B cell (primary cell): ENCODE data around the gene CSF2RB. TPM values are rescaled to one million over a fixed set of nuclear protein-coding genes. Genes with fewer than 3 reads are reported as not detected.

Experiments
- ATAC-seq: fragments of 200-7000 bp; cut with Tn5 transposase; one replicate; pipeline ENCODE4 v1.10.0; 2021; ENCODE audit warnings: low read depth, mild to moderate bottlenecking, moderate number of reproducible peaks, moderate library complexity
- CTCF ChIA-PET: fragments of 350-600 bp; sonication (Branson Sonifier 250); formaldehyde crosslinking; loops from one replicate; lab custom pipeline; 2021; ENCODE audit warnings: antibody characterized with exemption, inconsistent platforms; lab: Charles Lee
- POLR2A ChIA-PET: fragments of 350-600 bp; sonication (Branson Sonifier 250); formaldehyde crosslinking; loops from one replicate; lab custom pipeline; 2021; ENCODE audit warnings: antibody characterized with exemption; lab: Charles Lee
- DNase-seq: peaks from one replicate; pipeline ENCODE4 v3.0.0; 2013
- H2AFZ ChIP-seq: 2 replicates; pipeline ENCODE4 v1.6.1; 2012; ENCODE audit warnings: mild to moderate bottlenecking, low read depth, low read length; ENCODE audit not compliant: insufficient read depth, poor library complexity, severe bottlenecking
- H3K27ac ChIP-seq, 2 donors: 1 replicate in 1 of 2; 2 replicates in 1 of 2; pipeline ENCODE4 v1.5.1; 2012 to 2013; ENCODE audit warnings: low read length in 2 of 2, mild to moderate bottlenecking in 2 of 2, moderate library complexity in 1 of 2
- H3K27me3 ChIP-seq, 4 experiments: fragments of 200-600 bp in 1 of 4; sonication (generic) in 1 of 4; replicated peaks in 1 of 4; 1 replicate in 2 of 4; 2 replicates in 2 of 4; pipeline versions ENCODE4 v1.6.1 to v1.7.0; 2013 to 2016; ENCODE audit warnings: low read length in 3 of 4, mild to moderate bottlenecking in 2 of 4, mixed read lengths in 1 of 4, moderate library complexity in 1 of 4; ENCODE audit not compliant: insufficient read depth in 4 of 4, control insufficient read depth in 3 of 4; ENCODE audit errors: control extremely low read depth in 1 of 4
- H3K36me3 ChIP-seq, 2 experiments: replicated peaks in 1 of 2; 1 replicate in 1 of 2; 2 replicates in 1 of 2; pipeline versions ENCODE4 v1.6.1 to v1.7.1; 2013; ENCODE audit warnings: low read length in 1 of 2; ENCODE audit not compliant: insufficient read depth in 2 of 2, control insufficient read depth in 1 of 2; ENCODE audit errors: control extremely low read depth in 1 of 2, extremely low read depth in 1 of 2
- H3K4me1 ChIP-seq, 2 donors: fragments of 200-600 bp in 1 of 2; sonication (generic) in 1 of 2; 1 replicate in 1 of 2; 2 replicates in 1 of 2; pipeline versions ENCODE4 v1.5.1 to v1.6.1; 2013 to 2017; ENCODE audit warnings: low read length in 2 of 2; ENCODE audit not compliant: control insufficient read depth in 2 of 2, insufficient read depth in 2 of 2
- H3K4me2 ChIP-seq: replicated peaks from 2 replicates; pipeline ENCODE3; 2012; ENCODE audit warnings: mild to moderate bottlenecking, low read depth, low read length; ENCODE audit not compliant: poor library complexity, severe bottlenecking
- H3K4me3 ChIP-seq, 5 experiments: fragments of 200-600 bp in 1 of 5; sonication (generic) in 1 of 5; 1 replicate in 3 of 5; 2 replicates in 2 of 5; pipeline versions ENCODE4 v1.5.1 to v1.7.0; 2011 to 2016; ENCODE audit warnings: low read length in 4 of 5, mild to moderate bottlenecking in 4 of 5, low read depth in 2 of 5, control low read depth in 1 of 5, moderate library complexity in 1 of 5; ENCODE audit not compliant: insufficient read depth in 1 of 5; ENCODE audit errors: control extremely low read depth in 1 of 5, extremely low read depth in 1 of 5
- H3K79me2 ChIP-seq: fragments of 200-600 bp; sonication (generic); one replicate; pipeline ENCODE4 v1.6.0; 2016; ENCODE audit warnings: low read length; ENCODE audit not compliant: control insufficient read depth, insufficient read depth
- H3K9ac ChIP-seq: fragments of 200-600 bp; sonication (generic); 2 replicates; pipeline ENCODE4 v1.6.1; 2017; ENCODE audit warnings: mild to moderate bottlenecking, low read length, moderate library complexity
- H3K9me3 ChIP-seq, 3 donors: one replicate each; pipeline versions ENCODE4 v1.6.1 to v1.7.1; 2013; ENCODE audit warnings: low read length in 2 of 3; ENCODE audit not compliant: control insufficient read depth in 2 of 3, insufficient read depth in 1 of 3; ENCODE audit errors: control extremely low read depth in 1 of 3
- H4K20me1 ChIP-seq: 2 replicates; pipeline ENCODE4 v1.6.0; 2012; ENCODE audit warnings: mild to moderate bottlenecking, low read length; ENCODE audit not compliant: insufficient read depth, control insufficient read depth, poor library complexity, severe bottlenecking
- H3K27ac Mint-ChIP-seq: one replicate; pipeline ENCODE4 v1.8.0; 2021; ENCODE audit warnings: mixed read lengths
- H3K27me3 Mint-ChIP-seq: one replicate; pipeline ENCODE4 v1.8.0; 2021; ENCODE audit warnings: mixed read lengths
- H3K4me1 Mint-ChIP-seq: one replicate; pipeline ENCODE4 v1.8.0; 2021; ENCODE audit warnings: mixed read lengths
- H3K4me3 Mint-ChIP-seq: one replicate; pipeline ENCODE4 v1.8.0; 2021; ENCODE audit warnings: mixed read lengths
- H3K9me3 Mint-ChIP-seq: one replicate; pipeline ENCODE4 v1.8.0; 2022; ENCODE audit warnings: mixed read lengths; ENCODE audit not compliant: insufficient read depth
- CTCF ChIP-seq: fragments of 200-600 bp; IDR thresholded peaks from one replicate; pipeline ENCODE4 v1.8.0; 2022; ENCODE audit warnings: antibody characterized with exemption, mild to moderate bottlenecking
- EZH2 ChIP-seq: IDR thresholded peaks from 2 replicates; pipeline ENCODE4 v1.6.1; 2012; ENCODE audit warnings: borderline replicate concordance, low read depth, mild to moderate bottlenecking, moderate library complexity, low read length; ENCODE audit not compliant: insufficient read depth, poor library complexity, severe bottlenecking
- WGBS: methylation state at CpG from one replicate; pipeline ENCODE4 v1.1.5; 2013; ENCODE audit warnings: missing lambda C conversion rate; ENCODE audit not compliant: insufficient coverage; 5-methylcytosine and 5-hydroxymethylcytosine counted together
- intact Hi-C: fragments of 100-400 bp; cut with micrococcal nuclease; formaldehyde crosslinking; loops from one replicate; pipeline ENCODE4 v1.10.0; 2022
- polyA plus RNA-seq: library from polyadenylated mRNA; depleted of rRNA; stranded (reverse); fragments of >200 nt; gene quantifications from 2 replicates; pipeline ENCODE4 v1.2.3, GENCODE V29; 2012
- total RNA-seq, 2 donors: library from RNA; stranded (reverse); fragments of 120-200 nt in 1 of 2; gene quantifications; 1 replicate in 1 of 2; 2 replicates in 1 of 2; pipeline versions ENCODE4 v1.2.3 to v1.2.4, GENCODE V29; 2013 to 2022

The CSF2RB gene
- total and polyA plus RNA-seq, 2 donors (not counting 1 experiment from before 2014, with no cell fraction given), result 22.0 to 39.7 TPM

GRCh38 chr22:36948273-36949225 is 35.1 kb downstream of the CSF2RB start:
- intact Hi-C loops, result no loop called here
- H3K79me2 ChIP-seq, result no peaks in the 10 kb centered on the region
- H3K9ac ChIP-seq, result no peak overlapping the region
- ChIA-PET CTCF (no interaction called here), POLR2A (no interaction called here)
- H3K4me3 ChIP-seq, result no peak overlapping the region
- Mint-ChIP-seq H3K9me3 (no peaks in the 10 kb centered on the region), H3K4me3 (no peak overlapping the region), H3K4me1 (no peaks in the 10 kb centered on the region), H3K27ac (no peak overlapping the region), H3K27me3 (peaks cover 10% of the 10 kb centered on the region)
- no peak for ATAC-seq
- H3K4me2 ChIP-seq, result no peak overlapping the region
- no peak overlapping the region for H2AFZ ChIP-seq
- H3K9me3 ChIP-seq, result no peaks in the 10 kb centered on the region
- H3K36me3 ChIP-seq, result no peaks in the 10 kb centered on the region
- H4K20me1 ChIP-seq, result no peaks in the 10 kb centered on the region
- no peak overlapping the region for H3K27ac ChIP-seq
- no peaks in the 10 kb centered on the region for H3K27me3 ChIP-seq
- no peaks in the 10 kb centered on the region for H3K4me1 ChIP-seq
- 90% methylated on average over 5 of the region's 9 CpGs for WGBS
- TF ChIP-seq CTCF (no peak), EZH2 (no peak)
- no peak for DNase-seq
